Vagina (tissue), 2 donors: ENCODE data around the gene RARA.

Experiments used
- POLR2A ChIP-seq, 2 donors: fragments of 450-650 bp; IDR thresholded peaks; one replicate each; pipeline ENCODE4 v1.6.1; 2017; ENCODE audit warnings: antibody characterized with exemption in 2 of 2, mild to moderate bottlenecking in 2 of 2, moderate library complexity in 2 of 2
- POLR2AphosphoS5 ChIP-seq, 2 donors: sonication (generic); formaldehyde crosslinking; IDR thresholded peaks; one replicate each; pipeline ENCODE4 v1.9.0; 2017; ENCODE audit warnings: antibody characterized with exemption in 2 of 2, mild to moderate bottlenecking in 2 of 2, low read depth in 1 of 2; ENCODE audit not compliant: insufficient read depth in 1 of 2
- TF ChIP-seq, protein P1 (sequence below), 3 experiments: fragments of 450-650 bp in 2 of 3; fragments of 200-600 bp in 1 of 3; sonication (generic) in 1 of 3; IDR thresholded peaks; one replicate each; pipeline ENCODE4 v1.5.1; 2017 to 2019; ENCODE audit warnings: antibody characterized with exemption in 3 of 3, mild to moderate bottlenecking in 2 of 3, moderate library complexity in 2 of 3

DNA sequence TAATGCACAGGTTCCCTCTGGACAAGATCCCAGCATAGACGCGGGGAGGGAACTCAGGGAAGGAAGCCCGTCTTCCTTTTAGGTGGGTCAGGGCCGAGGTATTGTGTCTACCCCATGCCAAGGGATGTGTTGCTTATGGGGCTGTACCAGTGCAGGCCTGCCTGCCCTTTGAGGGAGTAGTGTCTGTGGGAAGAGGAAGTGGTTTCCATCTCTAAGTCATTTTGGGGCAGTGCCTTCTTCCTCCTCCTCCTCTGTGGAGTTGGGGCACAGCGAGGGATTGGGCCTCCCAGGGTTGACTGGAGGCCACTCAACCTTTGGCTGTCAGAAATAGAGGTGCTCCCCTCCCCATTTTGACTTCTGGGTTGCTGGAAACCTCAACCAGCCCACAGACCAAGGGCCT lies 29.1 kb downstream of the RARA start:
- TF ChIP-seq, protein P1, sequence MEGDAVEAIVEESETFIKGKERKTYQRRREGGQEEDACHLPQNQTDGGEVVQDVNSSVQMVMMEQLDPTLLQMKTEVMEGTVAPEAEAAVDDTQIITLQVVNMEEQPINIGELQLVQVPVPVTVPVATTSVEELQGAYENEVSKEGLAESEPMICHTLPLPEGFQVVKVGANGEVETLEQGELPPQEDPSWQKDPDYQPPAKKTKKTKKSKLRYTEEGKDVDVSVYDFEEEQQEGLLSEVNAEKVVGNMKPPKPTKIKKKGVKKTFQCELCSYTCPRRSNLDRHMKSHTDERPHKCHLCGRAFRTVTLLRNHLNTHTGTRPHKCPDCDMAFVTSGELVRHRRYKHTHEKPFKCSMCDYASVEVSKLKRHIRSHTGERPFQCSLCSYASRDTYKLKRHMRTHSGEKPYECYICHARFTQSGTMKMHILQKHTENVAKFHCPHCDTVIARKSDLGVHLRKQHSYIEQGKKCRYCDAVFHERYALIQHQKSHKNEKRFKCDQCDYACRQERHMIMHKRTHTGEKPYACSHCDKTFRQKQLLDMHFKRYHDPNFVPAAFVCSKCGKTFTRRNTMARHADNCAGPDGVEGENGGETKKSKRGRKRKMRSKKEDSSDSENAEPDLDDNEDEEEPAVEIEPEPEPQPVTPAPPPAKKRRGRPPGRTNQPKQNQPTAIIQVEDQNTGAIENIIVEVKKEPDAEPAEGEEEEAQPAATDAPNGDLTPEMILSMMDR (IDR thresholded peaks at IDR 0.05), result no peak
- TF ChIP-seq POLR2AphosphoS5 (IDR thresholded peaks at IDR 0.05; ENCODE audit: insufficient read depth in 1 of 2, low read depth in 1 of 2), result no peak
- no peak for TF ChIP-seq POLR2A (IDR thresholded peaks at IDR 0.05)
